GM18909 (cell line): ENCODE results near the gene SCGB1A1.
"Not testable (repeated sequence)": the region's sequence is repeated elsewhere in the genome, so short reads cannot be mapped to it uniquely, and the experiment has no call there.

Experiments
- ATAC-seq: cut with Tn5 transposase; IDR thresholded peaks from one replicate; pipeline ENCODE4 v1.9.1; 2021; ENCODE audit warnings: mild to moderate bottlenecking; ENCODE audit not compliant: unreplicated experiment, poor library complexity

Gene SCGB1A1

GRCh38 chr11:62444835-62445234 lies 26.0 kb downstream of the SCGB1A1 start:
- ATAC-seq = no peak

- no peak for ATAC-seq
These were observed 26.5 kb downstream of the SCGB1A1 start for GRCh38 chr11:62445314-62445740.

GRCh38 chr11:62446091-62446490 lies 27.3 kb downstream of the SCGB1A1 start:
- no peak for ATAC-seq

- ATAC-seq = no peak
These were observed 30.6 kb downstream of the SCGB1A1 start for GRCh38 chr11:62449451-62449851.

- ATAC-seq = not testable (repeated sequence)
These were observed 31.1 kb downstream of the SCGB1A1 start for GRCh38 chr11:62449912-62450311.

- no peak for ATAC-seq
These were observed 31.9 kb downstream of the SCGB1A1 start for GRCh38 chr11:62450543-62451240.

GRCh38 chr11:62451241-62451621 lies 32.4 kb downstream of the SCGB1A1 start:
- ATAC-seq = no peak

- no peak for ATAC-seq
These were observed 33.4 kb downstream of the SCGB1A1 start for GRCh38 chr11:62452261-62452660.

- ATAC-seq = no peak
These were observed 34.1 kb downstream of the SCGB1A1 start for GRCh38 chr11:62452839-62453468.

GRCh38 chr11:62456630-62457029 lies 37.8 kb downstream of the SCGB1A1 start:
- ATAC-seq = no peak

GRCh38 chr11:62457478-62457877 lies 38.6 kb downstream of the SCGB1A1 start:
- ATAC-seq = no peak

GRCh38 chr11:62458212-62459002 lies 39.6 kb downstream of the SCGB1A1 start:
- no peak for ATAC-seq

GRCh38 chr11:62459080-62459479 lies 40.2 kb downstream of the SCGB1A1 start:
- no peak for ATAC-seq

GRCh38 chr11:62461740-62462507 lies 43.1 kb downstream of the SCGB1A1 start:
- no peak for ATAC-seq

- no peak for ATAC-seq
These were observed 43.7 kb downstream of the SCGB1A1 start for GRCh38 chr11:62462508-62462892.

- ATAC-seq = no peak
These were observed 44.3 kb downstream of the SCGB1A1 start for GRCh38 chr11:62463121-62463542.

GRCh38 chr11:62464655-62465054 lies 45.8 kb downstream of the SCGB1A1 start:
- ATAC-seq = no peak

- no peak for ATAC-seq
These were observed 47.6 kb downstream of the SCGB1A1 start for GRCh38 chr11:62466444-62466843.

GRCh38 chr11:62468577-62468976 lies 49.7 kb downstream of the SCGB1A1 start:
- ATAC-seq = no peak

GRCh38 chr11:62471603-62472002 lies 52.8 kb downstream of the SCGB1A1 start:
- no peak for ATAC-seq
